ENCODE measurements around the gene PARP2.

Gene PARP2

GRCh38 chr14:20314026-20314425, 29.4 kb upstream of the PARP2 start:
- TF ChIP-seq ZFX (IDR thresholded peaks at IDR 0.05; ENCODE audit: borderline replicate concordance) (no peak), CTCF (IDR thresholded peaks at IDR 0.05) (no peak)
- H3K27ac ChIP-seq = no peak overlapping the region

GRCh38 chr14:20317720-20318119, 25.7 kb upstream of the PARP2 start:
- H3K27ac ChIP-seq = no peak overlapping the region
- TF ChIP-seq ZFX (IDR thresholded peaks at IDR 0.05; ENCODE audit: borderline replicate concordance) (no peak), CTCF (IDR thresholded peaks at IDR 0.05) (no peak)

GRCh38 chr14:20327005-20327869, 16.2 kb upstream of the PARP2 start:
- peak overlapping the region; percentile 31; the same call in 1 of the 2 replicates for H3K27ac ChIP-seq
- TF ChIP-seq ZFX (IDR thresholded peaks at IDR 0.05; ENCODE audit: borderline replicate concordance) (no peak), CTCF (IDR thresholded peaks at IDR 0.05) (peak; percentile 84)

GRCh38 chr14:20328705-20329104, 14.7 kb upstream of the PARP2 start:
- TF ChIP-seq CTCF (IDR thresholded peaks at IDR 0.05) (no peak), ZFX (IDR thresholded peaks at IDR 0.05; ENCODE audit: borderline replicate concordance) (no peak)
- 0 out of 2 replicates have a peak overlapping the region, but pooled peaks have one; percentile 12 for H3K27ac ChIP-seq

- no peak for TF ChIP-seq ZFX (IDR thresholded peaks at IDR 0.05; ENCODE audit: borderline replicate concordance)
- TF ChIP-seq CTCF (IDR thresholded peaks at IDR 0.05) = no peak
- H3K27ac ChIP-seq = 0 out of 2 replicates have a peak overlapping the region, but pooled peaks have one; percentile 12
Measured at GRCh38 chr14:20329355-20329754, 14.1 kb upstream of the PARP2 start.

- no peak for TF ChIP-seq CTCF (IDR thresholded peaks at IDR 0.05)
- no peak for TF ChIP-seq ZFX (IDR thresholded peaks at IDR 0.05; ENCODE audit: borderline replicate concordance)
- H3K27ac ChIP-seq = 0 out of 2 replicates have a peak overlapping the region, but pooled peaks have one; percentile 4
Measured at GRCh38 chr14:20331053-20331613, 12.3 kb upstream of the PARP2 start.

- TF ChIP-seq ZFX (IDR thresholded peaks at IDR 0.05; ENCODE audit: borderline replicate concordance) = no peak
- peak; percentile 11; the same call in 1 of the 2 replicates for TF ChIP-seq CTCF (IDR thresholded peaks at IDR 0.05)
- H3K27ac ChIP-seq = peak overlapping the region; percentile 91
Measured at GRCh38 chr14:20332431-20332787, 11.0 kb upstream of the PARP2 start.
